ENCODE results near the gene DEFB131B. TPM values are rescaled to one million over a fixed set of nuclear protein-coding genes. Genes with fewer than 3 reads are reported as not detected.
"Not testable (repeated sequence)": the region's sequence is repeated elsewhere in the genome, so short reads cannot be mapped to it uniquely, and the experiment has no call there.

The DEFB131B gene
- 1 to 10 TPM in 2 of 4 donors, not detected in 2; 1.2 to 2.6 TPM for polyA plus RNA-seq (ENCODE audit: insufficient read length in 4 of 4)

DNA sequence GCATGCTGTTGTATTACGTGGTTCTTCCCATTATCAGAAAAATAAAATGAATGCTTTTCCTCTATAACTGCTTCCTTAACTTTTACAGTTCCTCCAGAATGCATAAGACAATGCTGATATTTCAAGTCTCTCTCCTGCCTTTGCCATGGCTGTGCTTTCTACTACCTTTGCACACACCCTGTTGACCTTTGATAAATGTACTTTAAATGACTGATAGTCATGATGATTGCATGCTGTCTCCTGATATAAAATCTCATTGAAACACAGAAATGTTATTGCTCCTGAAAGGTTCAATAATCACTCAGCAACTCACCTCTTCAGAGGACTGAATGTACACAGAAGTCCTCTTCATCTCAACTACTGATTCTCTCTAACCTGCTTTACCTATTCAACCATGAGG is at the start of gene DEFB131B:
TSS of gene DEFB131B (plus strand) at position 395 of the 400 bp plus-strand sequence. CDS start at position 395, 0 bp downstream.
- not testable (repeated sequence) for DNase-seq (ENCODE audit: low read depth in 4 of 4, low spot score in 3 of 4)

GRCh38 chr11:71829247-71829646 is 49.0 kb upstream of the DEFB131B start:
- not testable (repeated sequence) for DNase-seq (ENCODE audit: low read depth in 4 of 4, low spot score in 3 of 4)

- not testable (repeated sequence) for DNase-seq (ENCODE audit: low read depth in 4 of 4, low spot score in 3 of 4)
Observed at GRCh38 chr11:71829686-71830085, 48.6 kb upstream of the DEFB131B start.

DNA sequence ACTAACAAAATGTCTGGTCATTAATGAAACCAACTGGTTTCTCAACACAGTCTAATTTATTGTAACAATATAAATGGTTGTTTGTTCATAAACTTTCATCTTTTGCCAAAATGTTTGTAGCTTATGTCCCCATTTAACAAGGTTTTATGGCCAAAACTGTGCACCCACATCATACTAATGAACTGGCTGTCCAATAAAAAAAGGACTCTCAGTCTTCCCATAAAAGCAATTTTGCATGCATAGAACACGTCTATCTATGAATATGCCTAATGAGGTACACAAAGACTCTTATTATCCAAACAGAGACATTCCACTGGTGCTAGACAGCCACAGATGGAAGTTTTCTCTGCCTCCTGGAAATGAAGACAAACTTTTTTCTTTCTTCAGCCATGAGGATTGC is 45.4 kb upstream of the DEFB131B start, which contains the start of gene DEFB108B:
TSS of gene DEFB108B (plus strand) at position 390 of the 400 bp plus-strand sequence. CDS start at position 390, 0 bp downstream.
- DNase-seq (ENCODE audit: low read depth in 4 of 4, low spot score in 3 of 4): not testable (repeated sequence)

DNA sequence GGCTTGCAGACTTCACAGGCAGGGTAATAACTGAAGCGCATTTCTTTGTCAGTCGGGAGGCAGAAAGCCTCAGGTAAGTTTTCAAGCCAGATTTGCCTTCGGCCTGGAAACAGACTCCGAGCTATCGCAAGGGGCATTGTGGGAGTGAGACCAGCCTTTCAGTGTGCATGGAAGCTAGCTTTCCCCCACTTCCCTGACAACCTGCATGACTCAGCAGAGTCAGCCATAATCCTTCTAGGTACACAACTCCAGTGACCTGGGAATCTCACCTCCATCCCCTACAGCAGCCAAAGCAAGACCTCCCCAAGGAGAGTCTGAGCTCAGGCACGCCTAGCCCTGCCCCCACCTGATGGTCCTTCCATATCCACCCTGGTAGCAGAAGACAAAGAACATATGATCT is 35.5 kb upstream of the DEFB131B start:
- DNase-seq (ENCODE audit: low read depth in 4 of 4, low spot score in 3 of 4): not testable (repeated sequence)

DNA sequence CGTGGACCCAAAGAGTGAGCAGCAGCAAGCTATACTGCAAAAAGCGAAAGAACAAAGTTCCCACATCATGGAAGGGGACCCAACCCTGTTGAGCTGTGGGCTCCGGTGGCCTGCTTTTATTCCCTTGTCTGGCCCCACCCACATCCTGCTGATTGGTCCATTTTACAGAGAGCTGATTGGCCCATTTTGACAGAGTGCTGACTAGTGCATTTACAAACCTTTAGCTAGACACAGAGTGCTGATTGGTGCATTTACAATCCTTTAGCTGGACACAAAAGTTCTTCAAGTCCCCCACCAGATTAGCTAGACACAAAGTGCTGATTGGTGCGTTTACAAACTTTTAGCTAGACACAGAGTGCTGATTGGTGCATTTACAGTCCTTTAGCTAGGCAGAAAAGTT is 34.9 kb upstream of the DEFB131B start:
- not testable (repeated sequence) for DNase-seq (ENCODE audit: low read depth in 4 of 4, low spot score in 3 of 4)

- DNase-seq (ENCODE audit: low read depth in 4 of 4, low spot score in 3 of 4): no peak
Observed at GRCh38 chr11:71843858-71844257, 34.4 kb upstream of the DEFB131B start.

DNA sequence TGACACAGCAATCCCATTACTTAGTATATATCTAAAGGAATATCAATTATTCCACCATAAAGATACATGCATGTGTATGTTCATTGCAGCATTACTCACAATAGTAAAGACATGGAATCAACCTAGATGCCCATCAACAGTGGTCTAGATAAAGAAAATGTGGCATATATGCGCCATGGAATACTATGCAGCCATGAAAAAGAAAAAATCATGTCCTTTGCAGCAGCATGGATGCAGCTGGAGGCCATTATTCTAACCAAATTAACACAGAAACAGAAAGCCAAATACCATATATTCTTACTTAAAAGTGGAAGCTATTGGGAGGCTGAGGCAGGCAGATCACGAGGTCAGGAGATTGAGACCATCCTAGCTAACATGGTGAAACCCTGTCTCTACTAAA is 24.4 kb upstream of the DEFB131B start:
- DNase-seq (ENCODE audit: low read depth in 4 of 4, low spot score in 3 of 4): not testable (repeated sequence)

- not testable (repeated sequence) for DNase-seq (ENCODE audit: low read depth in 4 of 4, low spot score in 3 of 4)
Observed at GRCh38 chr11:71855880-71856279, 22.4 kb upstream of the DEFB131B start.

GRCh38 chr11:71860835-71861234 is 17.4 kb upstream of the DEFB131B start:
- DNase-seq (ENCODE audit: low read depth in 4 of 4, low spot score in 3 of 4): not testable (repeated sequence)

DNA sequence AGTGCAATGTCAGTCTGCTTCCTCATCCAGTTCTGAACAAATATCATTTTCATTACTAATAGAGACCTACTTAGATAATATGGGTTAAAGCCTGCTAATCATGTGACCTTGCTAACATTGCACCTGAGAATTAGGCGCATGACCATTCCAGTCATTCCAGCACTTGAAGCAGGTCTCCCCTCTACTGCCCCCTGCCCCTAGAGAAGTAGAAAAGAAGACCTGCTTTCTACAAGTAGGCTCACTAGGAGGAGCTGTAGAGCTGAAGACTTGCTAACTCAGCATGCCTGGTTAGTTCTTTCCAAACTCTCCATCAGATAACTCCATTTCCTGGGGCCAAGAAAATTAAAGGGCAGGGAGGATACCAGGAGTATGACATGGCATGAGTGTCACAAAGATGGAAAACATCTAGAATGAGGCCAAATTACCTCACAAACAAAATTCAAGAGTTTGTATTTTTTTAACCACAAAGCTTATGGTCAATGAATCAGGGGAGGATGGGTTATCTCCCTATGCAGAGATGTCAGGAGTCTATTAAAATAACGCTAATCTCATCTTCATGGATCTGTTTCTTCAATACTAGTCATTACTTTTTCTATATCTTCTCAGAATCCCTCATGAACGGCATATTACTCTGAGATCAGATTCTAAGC is 14.2 kb upstream of the DEFB131B start:
- DNase-seq (ENCODE audit: low read depth in 4 of 4, low spot score in 3 of 4): peak in 3 of 4 donors; percentile 5 to 30 (median 20)

- not testable (repeated sequence) for DNase-seq (ENCODE audit: low read depth in 4 of 4, low spot score in 3 of 4)
Observed at GRCh38 chr11:71867209-71867608, 11.0 kb upstream of the DEFB131B start.

DNA sequence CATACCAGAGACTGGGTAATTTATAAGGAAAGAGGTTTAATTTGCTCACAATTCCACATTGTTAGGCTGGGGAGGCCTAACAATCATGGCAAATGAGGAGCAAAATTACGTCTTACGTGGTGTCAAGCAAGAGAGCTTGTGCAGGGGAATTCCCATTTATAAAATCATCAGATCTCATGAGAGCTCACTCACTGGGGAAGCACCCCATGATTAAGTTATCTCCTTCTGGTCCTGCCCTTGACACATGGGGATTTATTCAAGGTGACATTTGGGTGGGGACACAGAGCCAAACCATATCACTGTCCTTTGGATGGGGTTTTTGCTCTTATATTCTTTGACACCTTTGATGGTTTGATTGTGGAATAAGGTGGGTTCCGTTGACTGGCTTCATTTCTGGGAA is 8.3 kb upstream of the DEFB131B start:
- not testable (repeated sequence) for DNase-seq (ENCODE audit: low read depth in 4 of 4, low spot score in 3 of 4)

GRCh38 chr11:71870661-71871060 is 7.6 kb upstream of the DEFB131B start:
- not testable (repeated sequence) for DNase-seq (ENCODE audit: low read depth in 4 of 4, low spot score in 3 of 4)

- DNase-seq (ENCODE audit: low read depth in 4 of 4, low spot score in 3 of 4): not testable (repeated sequence)
Observed at GRCh38 chr11:71876262-71876661, 2.0 kb upstream of the DEFB131B start.

- not testable (repeated sequence) for DNase-seq (ENCODE audit: low read depth in 4 of 4, low spot score in 3 of 4)
Observed at GRCh38 chr11:71885806-71886205, 7.6 kb downstream of the DEFB131B start.

- DNase-seq (ENCODE audit: low read depth in 4 of 4, low spot score in 3 of 4): not testable (repeated sequence)
Observed at GRCh38 chr11:71888335-71889010, 10.2 kb downstream of the DEFB131B start.

- DNase-seq (ENCODE audit: low read depth in 4 of 4, low spot score in 3 of 4): not testable (repeated sequence)
Observed at GRCh38 chr11:71889181-71889872, 11.1 kb downstream of the DEFB131B start.

GRCh38 chr11:71895961-71896360 is 17.7 kb downstream of the DEFB131B start:
- DNase-seq (ENCODE audit: low read depth in 4 of 4, low spot score in 3 of 4): no peak

DNA sequence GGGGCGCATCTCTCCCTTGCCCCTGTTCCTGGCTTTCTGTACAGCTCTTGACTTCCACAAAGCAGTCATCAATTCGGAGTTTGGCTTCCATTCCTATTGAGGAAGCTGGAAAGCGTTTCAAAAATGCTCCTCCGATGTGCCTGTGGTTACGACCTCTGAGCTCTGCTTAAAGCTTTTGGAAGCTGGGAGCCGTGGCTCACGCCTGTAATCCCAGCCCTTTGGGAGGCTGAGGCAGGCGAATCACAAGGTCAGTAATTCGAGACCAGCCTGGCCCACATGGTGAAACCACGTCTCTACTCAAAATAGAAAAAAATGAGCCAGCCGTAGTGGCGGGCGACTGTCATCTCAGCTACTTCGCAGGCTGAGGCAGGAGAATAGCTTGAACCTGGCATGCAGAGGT is 22.9 kb downstream of the DEFB131B start:
- not testable (repeated sequence) for DNase-seq (ENCODE audit: low read depth in 4 of 4, low spot score in 3 of 4)

DNA sequence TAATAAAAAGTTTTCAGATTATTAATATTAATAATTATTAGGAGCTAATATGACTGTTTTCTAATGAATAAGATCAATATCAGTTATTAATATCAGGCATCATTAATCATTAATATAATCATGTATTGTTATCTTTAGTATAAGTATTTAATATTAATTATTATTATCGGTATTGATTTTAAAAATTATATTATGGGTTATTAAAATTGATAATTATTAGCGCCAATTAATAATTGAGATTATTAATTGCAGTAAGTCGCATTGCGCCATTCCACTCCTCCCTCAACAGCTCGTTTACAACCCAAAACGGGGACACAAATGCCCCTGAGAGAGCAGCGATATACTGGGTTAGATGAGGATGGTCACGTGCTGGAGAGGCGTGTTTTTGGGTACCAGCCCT is 30.0 kb downstream of the DEFB131B start:
- DNase-seq (ENCODE audit: low read depth in 4 of 4, low spot score in 3 of 4): no peak

Data from left renal pelvis (tissue), 4 donors.